B cell (primary cell): ENCODE data around the gene ATP10A. TPM values are rescaled to one million over a fixed set of nuclear protein-coding genes. Genes with fewer than 3 reads are reported as not detected.
"Not testable (repeated sequence)": the region's sequence is repeated elsewhere in the genome, so short reads cannot be mapped to it uniquely, and the experiment has no call there.

ENCODE experiments used
- ATAC-seq: fragments of 200-7000 bp; cut with Tn5 transposase; one replicate; pipeline ENCODE4 v1.10.0; 2021; ENCODE audit warnings: low read depth, mild to moderate bottlenecking, moderate number of reproducible peaks, moderate library complexity
- CTCF ChIA-PET: fragments of 350-600 bp; sonication (Branson Sonifier 250); formaldehyde crosslinking; loops from one replicate; lab custom pipeline; 2021; ENCODE audit warnings: antibody characterized with exemption, inconsistent platforms; lab: Charles Lee
- POLR2A ChIA-PET: fragments of 350-600 bp; sonication (Branson Sonifier 250); formaldehyde crosslinking; loops from one replicate; lab custom pipeline; 2021; ENCODE audit warnings: antibody characterized with exemption; lab: Charles Lee
- DNase-seq: peaks from one replicate; pipeline ENCODE4 v3.0.0; 2013
- H2AFZ ChIP-seq: 2 replicates; pipeline ENCODE4 v1.6.1; 2012; ENCODE audit warnings: mild to moderate bottlenecking, low read depth, low read length; ENCODE audit not compliant: insufficient read depth, poor library complexity, severe bottlenecking
- H3K27ac ChIP-seq, 2 donors: 1 replicate in 1 of 2; 2 replicates in 1 of 2; pipeline ENCODE4 v1.5.1; 2012 to 2013; ENCODE audit warnings: low read length in 2 of 2, mild to moderate bottlenecking in 2 of 2, moderate library complexity in 1 of 2
- H3K27me3 ChIP-seq, 4 experiments: fragments of 200-600 bp in 1 of 4; sonication (generic) in 1 of 4; replicated peaks in 1 of 4; 1 replicate in 2 of 4; 2 replicates in 2 of 4; pipeline versions ENCODE4 v1.6.1 to v1.7.0; 2013 to 2016; ENCODE audit warnings: low read length in 3 of 4, mild to moderate bottlenecking in 2 of 4, mixed read lengths in 1 of 4, moderate library complexity in 1 of 4; ENCODE audit not compliant: insufficient read depth in 4 of 4, control insufficient read depth in 3 of 4; ENCODE audit errors: control extremely low read depth in 1 of 4
- H3K36me3 ChIP-seq, 2 experiments: replicated peaks in 1 of 2; 1 replicate in 1 of 2; 2 replicates in 1 of 2; pipeline versions ENCODE4 v1.6.1 to v1.7.1; 2013; ENCODE audit warnings: low read length in 1 of 2; ENCODE audit not compliant: insufficient read depth in 2 of 2, control insufficient read depth in 1 of 2; ENCODE audit errors: control extremely low read depth in 1 of 2, extremely low read depth in 1 of 2
- H3K4me1 ChIP-seq, 2 donors: fragments of 200-600 bp in 1 of 2; sonication (generic) in 1 of 2; 1 replicate in 1 of 2; 2 replicates in 1 of 2; pipeline versions ENCODE4 v1.5.1 to v1.6.1; 2013 to 2017; ENCODE audit warnings: low read length in 2 of 2; ENCODE audit not compliant: control insufficient read depth in 2 of 2, insufficient read depth in 2 of 2
- H3K4me2 ChIP-seq: replicated peaks from 2 replicates; pipeline ENCODE3; 2012; ENCODE audit warnings: mild to moderate bottlenecking, low read depth, low read length; ENCODE audit not compliant: poor library complexity, severe bottlenecking
- H3K4me3 ChIP-seq, 5 experiments: fragments of 200-600 bp in 1 of 5; sonication (generic) in 1 of 5; 1 replicate in 3 of 5; 2 replicates in 2 of 5; pipeline versions ENCODE4 v1.5.1 to v1.7.0; 2011 to 2016; ENCODE audit warnings: low read length in 4 of 5, mild to moderate bottlenecking in 4 of 5, low read depth in 2 of 5, control low read depth in 1 of 5, moderate library complexity in 1 of 5; ENCODE audit not compliant: insufficient read depth in 1 of 5; ENCODE audit errors: control extremely low read depth in 1 of 5, extremely low read depth in 1 of 5
- H3K79me2 ChIP-seq: fragments of 200-600 bp; sonication (generic); one replicate; pipeline ENCODE4 v1.6.0; 2016; ENCODE audit warnings: low read length; ENCODE audit not compliant: control insufficient read depth, insufficient read depth
- H3K9ac ChIP-seq: fragments of 200-600 bp; sonication (generic); 2 replicates; pipeline ENCODE4 v1.6.1; 2017; ENCODE audit warnings: mild to moderate bottlenecking, low read length, moderate library complexity
- H3K9me3 ChIP-seq, 3 donors: one replicate each; pipeline versions ENCODE4 v1.6.1 to v1.7.1; 2013; ENCODE audit warnings: low read length in 2 of 3; ENCODE audit not compliant: control insufficient read depth in 2 of 3, insufficient read depth in 1 of 3; ENCODE audit errors: control extremely low read depth in 1 of 3
- H4K20me1 ChIP-seq: 2 replicates; pipeline ENCODE4 v1.6.0; 2012; ENCODE audit warnings: mild to moderate bottlenecking, low read length; ENCODE audit not compliant: insufficient read depth, control insufficient read depth, poor library complexity, severe bottlenecking
- H3K27ac Mint-ChIP-seq: one replicate; pipeline ENCODE4 v1.8.0; 2021; ENCODE audit warnings: mixed read lengths
- H3K27me3 Mint-ChIP-seq: one replicate; pipeline ENCODE4 v1.8.0; 2021; ENCODE audit warnings: mixed read lengths
- H3K4me1 Mint-ChIP-seq: one replicate; pipeline ENCODE4 v1.8.0; 2021; ENCODE audit warnings: mixed read lengths
- H3K4me3 Mint-ChIP-seq: one replicate; pipeline ENCODE4 v1.8.0; 2021; ENCODE audit warnings: mixed read lengths
- H3K9me3 Mint-ChIP-seq: one replicate; pipeline ENCODE4 v1.8.0; 2022; ENCODE audit warnings: mixed read lengths; ENCODE audit not compliant: insufficient read depth
- CTCF ChIP-seq: fragments of 200-600 bp; IDR thresholded peaks from one replicate; pipeline ENCODE4 v1.8.0; 2022; ENCODE audit warnings: antibody characterized with exemption, mild to moderate bottlenecking
- EZH2 ChIP-seq: IDR thresholded peaks from 2 replicates; pipeline ENCODE4 v1.6.1; 2012; ENCODE audit warnings: borderline replicate concordance, low read depth, mild to moderate bottlenecking, moderate library complexity, low read length; ENCODE audit not compliant: insufficient read depth, poor library complexity, severe bottlenecking
- WGBS: methylation state at CpG from one replicate; pipeline ENCODE4 v1.1.5; 2013; ENCODE audit warnings: missing lambda C conversion rate; ENCODE audit not compliant: insufficient coverage; 5-methylcytosine and 5-hydroxymethylcytosine counted together
- intact Hi-C: fragments of 100-400 bp; cut with micrococcal nuclease; formaldehyde crosslinking; loops from one replicate; pipeline ENCODE4 v1.10.0; 2022
- polyA plus RNA-seq: library from polyadenylated mRNA; depleted of rRNA; stranded (reverse); fragments of >200 nt; gene quantifications from 2 replicates; pipeline ENCODE4 v1.2.3, GENCODE V29; 2012
- total RNA-seq, 2 donors: library from RNA; stranded (reverse); fragments of 120-200 nt in 1 of 2; gene quantifications; 1 replicate in 1 of 2; 2 replicates in 1 of 2; pipeline versions ENCODE4 v1.2.3 to v1.2.4, GENCODE V29; 2013 to 2022

ATP10A gene
- total and polyA plus RNA-seq, 2 donors (not counting 1 experiment from before 2014, with no cell fraction given) = 0.21 to 0.22 TPM

DNA sequence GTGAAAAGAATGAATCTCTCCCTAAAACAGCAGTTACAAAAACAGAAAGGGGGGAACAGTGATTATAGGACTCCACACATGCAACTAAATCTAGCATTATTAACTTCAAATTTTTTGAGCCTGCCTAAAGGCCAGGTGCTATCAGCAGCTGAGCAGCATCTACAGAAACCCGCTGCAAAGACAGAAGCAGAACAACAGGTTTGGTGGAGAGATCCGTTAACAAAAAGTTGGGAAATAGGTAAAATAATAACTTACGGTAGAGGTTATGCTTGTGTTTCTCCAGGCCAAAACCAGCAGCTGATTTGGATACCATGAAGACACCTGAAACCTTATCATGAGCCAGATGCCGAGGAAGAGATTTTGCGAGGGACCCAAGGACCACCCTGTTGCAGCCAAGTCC is 222.7 kb downstream of the ATP10A start:
- Histone ChIP-seq H3K27me3 (peaks cover 0 to 3% (median 0%) of the 10 kb centered on the region in 4 experiments), H3K4me1 (no peaks in the 10 kb centered on the region), H3K36me3 (no peaks in the 10 kb centered on the region), H3K9me3 (peaks cover 0 to 2% (median 0%) of the 10 kb centered on the region in 3 donors), H4K20me1 (no peaks in the 10 kb centered on the region), H3K27ac (no peak overlapping the region), H2AFZ (no peak overlapping the region), H3K79me2 (no peaks in the 10 kb centered on the region), H3K9ac (no peak overlapping the region), H3K4me3 (no peak overlapping the region), H3K4me2 (no peak overlapping the region)
- Mint-ChIP-seq H3K4me1 (no peaks in the 10 kb centered on the region), H3K27me3 (peaks cover 17% of the 10 kb centered on the region), H3K9me3 (no peaks in the 10 kb centered on the region), H3K4me3 (no peak overlapping the region), H3K27ac (no peak overlapping the region)
- TF ChIP-seq CTCF (no peak), EZH2 (no peak)
- ATAC-seq (no peak), DNase-seq (no peak)
- WGBS = 89% methylated on average over 5 of the region's 5 CpGs
- POLR2A ChIA-PET = interaction anchor here (0.7 kb wide), 1 partner anchor 44 kb away, joined by 9 read pairs; no protein-coding TSS in a partner anchor
- intact Hi-C loops = no loop called here
- CTCF ChIA-PET = no interaction called here

DNA sequence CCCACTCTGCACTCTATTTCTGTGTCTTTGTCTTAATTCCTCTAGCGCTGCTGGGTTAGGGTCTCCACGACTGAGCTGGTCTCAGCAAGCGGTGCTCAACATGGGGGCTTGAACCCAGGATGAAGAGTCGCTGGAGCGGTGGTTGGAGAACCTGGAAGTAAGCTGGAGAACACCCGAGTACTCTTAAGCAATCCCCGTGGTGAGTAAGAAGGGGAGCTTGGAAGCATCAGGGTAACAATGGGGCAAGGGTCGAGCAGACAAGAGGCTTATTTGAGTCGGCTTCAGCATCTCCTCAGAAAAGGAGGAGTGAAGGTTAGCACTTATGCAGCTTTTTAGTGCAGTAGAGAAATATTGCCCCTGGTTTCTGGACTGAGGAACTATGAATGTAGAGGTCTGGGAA is 226.6 kb downstream of the ATP10A start:
- ATAC-seq, H3K4me3 ChIP-seq, H4K20me1 ChIP-seq, CTCF ChIA-PET, H3K4me1 Mint-ChIP-seq, H3K27me3 Mint-ChIP-seq, H3K4me2 ChIP-seq, DNase-seq, H2AFZ ChIP-seq, H3K36me3 ChIP-seq, POLR2A ChIA-PET, H3K9ac ChIP-seq, H3K9me3 ChIP-seq, H3K4me1 ChIP-seq, H3K4me3 Mint-ChIP-seq, intact Hi-C loops, H3K27ac Mint-ChIP-seq, H3K27me3 ChIP-seq, H3K9me3 Mint-ChIP-seq, H3K27ac ChIP-seq, H3K79me2 ChIP-seq: not testable (repeated sequence)
- WGBS = 86% methylated on average over 9 of the region's 9 CpGs
